HG02588 (cell line): Measurements from ENCODE around the gene TIPARP.
"Not testable (repeated sequence)": the region's sequence is repeated elsewhere in the genome, so short reads cannot be mapped to it uniquely, and the experiment has no call there.

Source experiments
- ATAC-seq: cut with Tn5 transposase; IDR thresholded peaks from one replicate; pipeline ENCODE4 v1.9.1; 2021; ENCODE audit warnings: mild to moderate bottlenecking, moderate library complexity; ENCODE audit not compliant: unreplicated experiment

TIPARP gene

GRCh38 chr3:156646958-156647357, 27.4 kb upstream of the TIPARP start:
- no peak for ATAC-seq

GRCh38 chr3:156648086-156648485, 26.3 kb upstream of the TIPARP start:
- no peak for ATAC-seq

GRCh38 chr3:156649681-156650080, 24.7 kb upstream of the TIPARP start:
- no peak for ATAC-seq

GRCh38 chr3:156652661-156653060, 21.7 kb upstream of the TIPARP start:
- ATAC-seq: not testable (repeated sequence)

- ATAC-seq: no peak
Observed at GRCh38 chr3:156654834-156655233, 19.6 kb upstream of the TIPARP start.

- peak; percentile 53 for ATAC-seq
Observed at GRCh38 chr3:156655819-156656550, 18.4 kb upstream of the TIPARP start.

GRCh38 chr3:156657440-156657839, 16.9 kb upstream of the TIPARP start:
- no peak for ATAC-seq

- ATAC-seq: no peak
Observed at GRCh38 chr3:156657862-156658731, 16.3 kb upstream of the TIPARP start.

GRCh38 chr3:156658732-156659090, 15.7 kb upstream of the TIPARP start:
- no peak for ATAC-seq

GRCh38 chr3:156659260-156659659, 15.1 kb upstream of the TIPARP start:
- no peak for ATAC-seq

- no peak for ATAC-seq
Observed at GRCh38 chr3:156661155-156661554, 13.2 kb upstream of the TIPARP start.

GRCh38 chr3:156664011-156664830, 10.2 kb upstream of the TIPARP start:
- no peak for ATAC-seq

GRCh38 chr3:156664831-156665178, 9.6 kb upstream of the TIPARP start:
- peak; percentile 64 for ATAC-seq

GRCh38 chr3:156665291-156665690, 9.1 kb upstream of the TIPARP start:
- ATAC-seq: no peak

- no peak for ATAC-seq
Observed at GRCh38 chr3:156666073-156666472, 8.3 kb upstream of the TIPARP start.

GRCh38 chr3:156668073-156668763, 6.2 kb upstream of the TIPARP start:
- ATAC-seq: no peak

- no peak for ATAC-seq
Observed at GRCh38 chr3:156670077-156670476, 4.3 kb upstream of the TIPARP start.

- no peak for ATAC-seq
Observed at GRCh38 chr3:156670652-156671051, 3.7 kb upstream of the TIPARP start.

GRCh38 chr3:156673732-156674045, 701 bp upstream of the TIPARP start:
- no peak for ATAC-seq

GRCh38 chr3:156674911-156675829, 780 bp downstream of the TIPARP start:
- no peak for ATAC-seq
